COR-L47 (cell line): ENCODE results near the gene S100A16.

ENCODE experiments used
- DNase-seq: peaks from one replicate; lab custom pipeline; 2025; lab: John Stamatoyannopoulos, UW

The S100A16 gene

GRCh38 chr1:153636312-153636711 lies 23.4 kb upstream of the S100A16 start:
- no peak for DNase-seq

GRCh38 chr1:153635872-153636271 lies 22.9 kb upstream of the S100A16 start:
- no peak for DNase-seq

GRCh38 chr1:153633754-153634665 lies 21.1 kb upstream of the S100A16 start, which contains the start of gene CHTOP:
Gene CHTOP (plus strand): TSS chr1:153634066. CDS start chr1:153636589, 2,523 bp downstream.
- DNase-seq, result peak; percentile 98

- DNase-seq, result no peak
Observed at GRCh38 chr1:153633161-153633753, 20.3 kb upstream of the S100A16 start.

GRCh38 chr1:153631047-153632022 lies 18.4 kb upstream of the S100A16 start:
- DNase-seq, result no peak

- no peak for DNase-seq
Observed at GRCh38 chr1:153630384-153630783, 17.4 kb upstream of the S100A16 start.

GRCh38 chr1:153629971-153630370 lies 17.0 kb upstream of the S100A16 start:
- DNase-seq, result no peak

GRCh38 chr1:153629343-153629665 lies 16.4 kb upstream of the S100A16 start:
- DNase-seq, result no peak

- DNase-seq, result no peak
Observed at GRCh38 chr1:153628638-153629342, 15.9 kb upstream of the S100A16 start.

- DNase-seq, result no peak
Observed at GRCh38 chr1:153627715-153628626, 15.0 kb upstream of the S100A16 start, which contains the start of gene S100A1. Gene S100A1 (plus strand): TSS chr1:153628434. CDS start chr1:153630522, 2,088 bp downstream.

- peak; percentile 70 for DNase-seq
Observed at GRCh38 chr1:153626904-153627714, 14.2 kb upstream of the S100A16 start, which contains the start of gene S100A13. Gene S100A13 (minus strand): TSS chr1:153627505. CDS start chr1:153626472, 1,033 bp downstream.

- DNase-seq, result no peak
Observed at GRCh38 chr1:153626477-153626903, 13.6 kb upstream of the S100A16 start.

- DNase-seq, result no peak
Observed at GRCh38 chr1:153624965-153625611, 12.2 kb upstream of the S100A16 start.

GRCh38 chr1:153623101-153623500 lies 10.2 kb upstream of the S100A16 start:
- DNase-seq, result no peak

- DNase-seq, result no peak
Observed at GRCh38 chr1:153619171-153619570, 6.2 kb upstream of the S100A16 start.

GRCh38 chr1:153617663-153618062 lies 4.7 kb upstream of the S100A16 start:
- DNase-seq, result peak; percentile 65

- DNase-seq, result no peak
Observed at GRCh38 chr1:153616917-153617311, 4.0 kb upstream of the S100A16 start.

- DNase-seq, result peak; percentile 20
Observed at GRCh38 chr1:153616144-153616916, 3.4 kb upstream of the S100A16 start, which contains the start of gene S100A14. Gene S100A14 (minus strand): TSS chr1:153616325. CDS start chr1:153615858, 467 bp downstream.
